Stimulated activated CD4-positive, alpha-beta T cell treated with anti-CD3 and anti-CD28 coated beads, Interleukin-12 subunit alpha, Interleukin-12 subunit beta, amount 100 ng/mL, for 24 hours (primary cell): Measurements from ENCODE around the gene TXNDC2.

Experiments used
- DNase-seq, 2 experiments: peaks; one replicate each; pipeline ENCODE4 v3.0.0-alpha.2; 2020; ENCODE audit warnings: low read depth in 2 of 2

Gene TXNDC2

GRCh38 chr18:9913526-9914333, 28.0 kb downstream of the TXNDC2 start, which contains the start of gene VAPA:
Gene VAPA, plus strand, starts transcription at chr18:9914016. Its CDS starts 241 bp downstream, at chr18:9914257.
- peak; percentile 83 to 84 for DNase-seq

DNA sequence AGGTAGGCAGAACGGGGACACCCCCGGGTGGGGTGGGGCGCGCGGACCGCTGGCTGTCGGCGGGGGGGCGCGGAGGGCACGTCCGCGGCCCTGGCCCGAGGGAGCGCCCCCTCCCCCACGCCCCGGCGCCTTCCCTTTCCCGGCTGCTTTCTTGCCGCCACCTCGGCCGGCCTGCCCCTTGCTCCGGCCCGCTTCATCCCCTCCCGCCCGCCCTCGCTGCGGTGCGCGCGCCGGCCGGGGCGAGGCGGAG, 28.5 kb downstream of the TXNDC2 start:
- no peak for DNase-seq

DNA sequence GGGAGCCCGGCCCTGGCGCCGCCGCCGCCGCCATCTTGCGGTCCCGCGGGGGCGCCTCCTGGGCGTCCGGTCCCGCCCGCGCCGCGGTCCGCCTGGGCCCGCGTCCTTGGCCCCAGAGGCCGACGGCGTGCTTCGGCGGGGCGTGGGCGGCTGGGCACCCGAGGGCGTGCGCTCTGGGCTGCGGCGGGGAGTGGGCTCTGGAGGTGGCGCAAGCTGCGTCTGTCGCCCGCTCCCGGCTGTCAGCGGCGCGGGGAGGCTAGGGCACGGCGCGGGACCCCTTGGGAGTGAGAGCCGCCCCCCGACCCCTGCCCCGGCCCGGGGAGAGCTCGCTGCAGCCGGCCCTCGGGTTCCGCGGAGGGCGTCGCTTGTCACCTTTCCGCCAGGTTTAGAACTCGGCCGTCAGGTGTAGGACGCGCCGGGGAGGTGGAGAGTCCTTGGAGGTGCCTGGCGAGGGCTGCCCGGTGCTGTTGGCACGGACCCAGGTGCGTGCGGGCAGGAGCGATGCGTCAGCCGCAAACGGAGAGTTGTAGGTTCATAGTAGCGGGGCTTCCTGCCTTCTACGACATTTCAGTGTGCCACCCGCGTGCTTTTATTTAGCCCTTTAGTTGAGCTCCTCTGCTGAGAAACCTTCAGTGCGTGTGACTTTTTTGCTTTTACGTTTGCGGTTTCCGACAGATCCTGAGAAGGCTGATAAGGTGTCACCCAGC, 29.0 kb downstream of the TXNDC2 start:
- peak; percentile 58 to 66 for DNase-seq

DNA sequence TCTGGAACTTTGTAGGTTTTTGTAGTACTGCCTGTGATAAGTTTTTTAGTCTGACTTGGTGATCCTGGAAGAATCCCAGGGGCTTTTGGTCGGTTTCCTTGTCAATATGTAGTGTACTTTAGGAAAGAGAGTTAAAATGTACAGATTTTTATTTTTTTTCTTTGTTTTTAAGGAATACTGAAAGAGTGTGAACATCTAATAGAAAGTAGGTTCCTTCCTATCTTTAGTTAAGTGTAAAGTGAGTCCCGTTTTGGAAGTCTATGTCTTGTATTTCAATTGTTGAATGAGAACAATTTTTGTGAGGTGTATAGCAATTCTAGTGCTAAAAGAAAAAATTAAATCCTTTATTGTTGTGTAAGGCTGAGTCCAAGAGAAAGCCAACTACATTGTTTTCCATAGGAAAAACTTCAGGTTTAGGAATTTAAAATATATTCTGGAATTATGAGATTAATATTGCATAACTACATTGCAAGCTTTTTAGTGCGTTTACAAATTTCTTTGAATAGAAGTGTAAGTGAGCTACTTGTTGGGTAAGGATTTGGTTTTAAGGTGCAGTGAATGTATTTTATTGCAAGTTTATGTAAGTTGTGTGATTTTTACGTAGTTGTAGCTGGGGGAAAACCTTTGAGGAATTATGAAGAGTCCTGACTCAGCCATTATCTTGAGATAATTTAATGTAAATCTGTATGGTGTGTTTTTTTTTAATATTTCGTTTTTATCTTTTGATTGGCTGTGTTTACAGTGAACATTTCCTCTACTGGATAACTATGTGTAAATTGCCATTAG, 29.7 kb downstream of the TXNDC2 start:
- no peak for DNase-seq

- no peak for DNase-seq
Measured at GRCh38 chr18:9916077-9916639, 30.4 kb downstream of the TXNDC2 start.

- no peak for DNase-seq
Measured at GRCh38 chr18:9916808-9917207, 31.0 kb downstream of the TXNDC2 start.

- DNase-seq, result no peak
Measured at GRCh38 chr18:9918016-9918680, 32.4 kb downstream of the TXNDC2 start.

- DNase-seq, result no peak
Measured at GRCh38 chr18:9919564-9920232, 33.9 kb downstream of the TXNDC2 start.

GRCh38 chr18:9922592-9923311, 37.0 kb downstream of the TXNDC2 start:
- DNase-seq, result no peak

DNA sequence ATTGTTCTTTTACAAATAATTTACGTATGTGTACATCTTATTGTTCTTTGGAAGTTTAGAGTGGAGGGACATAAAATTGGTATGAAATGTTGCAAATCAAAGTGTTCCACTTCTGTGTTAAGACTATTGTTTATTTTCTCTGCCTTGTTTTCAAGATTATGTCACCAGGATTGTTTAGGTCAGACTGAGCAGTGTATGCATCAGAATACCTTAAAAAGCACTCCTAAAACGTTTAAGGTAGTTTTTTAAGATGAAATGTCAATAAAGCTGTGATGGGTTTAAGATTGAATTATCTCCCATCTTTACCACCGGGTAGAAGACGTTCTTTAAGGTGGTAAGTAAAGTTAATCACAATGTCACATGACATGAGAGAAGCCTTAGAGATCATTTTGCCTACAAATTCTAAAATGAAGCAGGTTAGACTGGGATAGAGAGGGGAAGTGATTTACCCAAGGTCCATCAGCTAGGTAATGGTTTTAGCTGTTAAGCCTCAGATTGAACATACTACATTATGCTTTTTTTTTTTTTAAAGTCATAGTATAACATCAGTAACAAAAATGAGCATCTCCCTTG, 38.7 kb downstream of the TXNDC2 start:
- no peak for DNase-seq

GRCh38 chr18:9925369-9925768, 39.6 kb downstream of the TXNDC2 start:
- DNase-seq, result no peak

DNA sequence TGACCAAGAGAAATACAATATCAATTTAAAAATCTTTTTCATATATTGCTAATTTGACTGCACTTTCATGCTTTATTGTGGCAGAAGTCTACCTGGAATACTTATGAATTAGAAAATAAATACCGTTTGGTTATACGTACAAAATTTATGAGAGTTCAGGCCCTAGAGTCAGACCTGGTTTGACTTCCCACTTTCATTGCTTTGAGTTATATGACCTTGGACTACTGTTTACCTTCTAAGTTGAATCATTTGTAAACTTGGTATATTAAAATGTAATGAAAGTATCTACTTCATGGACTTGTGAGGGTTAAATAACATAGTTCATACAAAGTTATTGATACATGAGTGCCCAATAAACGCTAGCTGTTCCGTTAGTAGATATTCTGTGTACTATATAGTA, 40.0 kb downstream of the TXNDC2 start:
- DNase-seq, result no peak

DNA sequence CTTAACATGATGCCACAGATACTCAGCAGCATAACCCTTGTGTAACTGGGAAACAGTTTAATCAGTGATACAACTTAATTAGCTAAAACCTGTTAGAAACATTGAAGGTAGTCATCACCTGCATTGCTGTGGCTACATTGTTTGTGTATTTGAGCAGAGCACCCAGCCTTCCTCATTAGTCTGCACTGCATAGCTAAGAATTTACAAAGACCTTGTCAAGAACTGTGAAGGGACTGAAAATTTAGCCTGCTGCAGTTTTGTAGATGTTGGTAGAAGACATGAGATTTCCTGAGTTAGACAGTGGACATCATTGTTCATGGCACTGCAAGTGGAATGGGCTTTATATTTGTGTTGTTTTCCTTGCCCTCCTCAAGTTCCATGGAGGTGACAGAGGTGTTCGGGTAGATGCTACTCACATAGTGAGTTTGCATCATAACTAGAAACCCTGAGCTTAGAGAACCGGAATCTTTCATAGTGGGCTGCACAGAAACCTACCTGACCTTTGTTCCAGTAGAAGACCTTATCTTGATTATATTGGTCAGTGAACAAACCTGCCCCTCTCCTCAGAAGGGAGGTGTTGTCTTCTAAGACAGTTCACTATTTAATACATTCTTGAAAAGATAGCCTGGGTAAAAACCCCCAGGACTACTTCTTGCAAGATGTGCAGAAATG, 40.6 kb downstream of the TXNDC2 start:
- DNase-seq, result no peak

GRCh38 chr18:9926977-9927376, 41.2 kb downstream of the TXNDC2 start:
- no peak for DNase-seq

GRCh38 chr18:9927392-9928063, 41.8 kb downstream of the TXNDC2 start:
- DNase-seq, result no peak

DNA sequence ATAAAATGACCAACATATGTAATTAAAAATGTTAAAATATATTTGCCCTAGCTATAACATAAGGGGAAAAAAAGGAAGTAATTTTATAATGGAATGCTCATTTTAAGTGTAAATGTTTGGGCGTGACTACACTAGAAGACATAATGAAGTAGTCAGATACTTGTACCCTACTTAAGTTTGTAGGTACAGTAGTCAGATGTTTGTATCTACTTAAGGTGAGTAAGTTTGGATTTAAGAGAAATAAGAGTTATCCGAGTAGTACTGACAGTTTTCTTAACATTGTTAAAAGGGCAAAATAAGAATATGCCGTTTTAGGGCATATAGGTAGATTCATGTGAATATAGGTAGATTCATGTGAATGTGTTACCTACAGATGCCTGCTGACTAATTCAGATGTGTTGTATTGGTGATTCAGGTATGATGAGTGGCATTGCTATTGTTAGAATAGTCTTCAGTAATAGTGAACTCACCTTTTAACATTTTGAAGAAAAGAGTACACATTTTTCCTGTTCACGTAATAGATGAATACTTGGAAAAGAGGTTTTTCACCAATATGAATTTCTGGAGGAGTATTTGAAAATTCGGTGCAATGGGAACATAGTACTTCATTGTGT, 43.0 kb downstream of the TXNDC2 start:
- DNase-seq, result no peak

GRCh38 chr18:9930299-9930884, 44.6 kb downstream of the TXNDC2 start:
- DNase-seq, result no peak

DNA sequence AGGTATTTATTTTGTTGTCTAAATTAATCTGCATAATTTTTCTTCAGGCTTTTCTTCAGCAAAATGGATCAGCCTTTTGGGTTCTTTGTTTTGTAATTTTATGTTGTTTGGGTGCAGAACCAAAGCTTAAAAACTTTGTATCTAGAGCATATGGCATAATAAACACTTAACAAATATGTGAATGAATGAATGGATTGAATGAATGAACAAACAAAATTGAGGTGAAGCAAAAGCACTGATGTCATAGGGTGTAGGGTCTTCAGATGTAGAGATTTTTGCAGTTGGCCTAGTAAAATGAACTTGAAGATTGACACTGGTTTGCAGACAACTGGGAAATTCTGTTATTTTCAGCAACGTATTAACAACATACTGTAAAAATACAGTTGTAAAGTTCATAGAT, 45.4 kb downstream of the TXNDC2 start:
- no peak for DNase-seq
